COLO829 (cell line): ENCODE results near the gene FRMPD2.
"Not testable (repeated sequence)": the region's sequence is repeated elsewhere in the genome, so short reads cannot be mapped to it uniquely, and the experiment has no call there.

ENCODE experiments used
- DNase-seq: peaks from one replicate; pipeline ENCODE4 v3.0.0; 2012; ENCODE audit warnings: low spot score

FRMPD2 gene

DNA sequence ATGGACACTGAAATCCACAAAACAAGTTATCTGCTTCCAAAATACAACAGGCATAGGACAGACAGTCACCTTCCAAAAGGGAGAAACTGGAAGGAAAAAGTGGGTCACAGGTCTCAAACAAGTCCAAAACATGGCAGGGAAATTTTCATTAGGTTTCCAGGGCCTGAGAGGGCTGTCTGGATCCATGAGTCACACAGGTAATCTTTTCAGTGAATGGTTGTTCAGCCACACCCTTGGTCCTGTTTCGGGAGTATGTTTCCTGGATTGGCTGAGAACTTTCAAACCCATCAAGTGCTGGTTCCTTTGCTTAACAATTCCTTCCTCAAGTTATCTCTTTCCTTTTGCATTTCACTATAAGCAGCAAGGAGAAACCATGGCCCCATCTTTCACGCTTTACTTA lies 145.5 kb downstream of the FRMPD2 start:
- not testable (repeated sequence) for DNase-seq

- not testable (repeated sequence) for DNase-seq
These were observed 148.2 kb downstream of the FRMPD2 start for GRCh38 chr10:48126251-48126650.

DNA sequence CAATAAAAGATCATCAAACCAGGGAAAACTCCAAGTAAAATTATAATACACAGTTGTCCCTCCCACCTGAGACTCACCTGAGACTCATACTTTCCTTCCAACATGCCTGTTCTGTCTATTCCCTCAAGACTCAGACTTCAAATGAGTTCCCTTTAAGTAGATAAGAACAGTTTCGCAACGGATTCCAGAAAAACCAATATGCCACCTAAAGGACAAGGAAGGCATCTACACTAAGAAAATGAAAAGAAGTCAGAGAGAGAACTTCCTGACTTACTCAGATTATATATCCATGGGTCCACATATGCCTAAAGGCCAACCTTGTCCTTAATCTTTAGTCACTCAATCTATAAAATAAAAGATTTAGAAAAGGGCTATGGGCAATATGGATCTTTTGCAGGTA lies 148.9 kb downstream of the FRMPD2 start:
- DNase-seq: not testable (repeated sequence)

DNA sequence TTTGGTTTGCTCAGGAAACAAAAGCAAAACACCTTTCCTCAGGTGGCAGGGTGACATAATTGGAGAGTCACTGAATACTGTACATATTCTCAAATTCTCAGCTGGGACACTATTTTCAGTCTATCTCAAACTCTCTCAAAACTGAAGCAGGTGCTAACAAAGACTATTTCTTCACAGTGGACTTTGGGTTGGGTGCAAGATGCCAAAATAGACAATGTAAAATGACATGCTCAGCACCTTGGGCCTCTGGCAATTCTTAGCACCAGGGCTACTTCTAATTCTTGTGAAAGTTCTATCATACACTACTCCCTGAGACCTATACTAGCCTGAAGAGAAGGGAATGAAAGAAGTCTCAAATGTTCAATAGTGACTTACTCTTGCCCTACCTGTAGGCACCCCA lies 151.9 kb downstream of the FRMPD2 start:
- DNase-seq: not testable (repeated sequence)

DNA sequence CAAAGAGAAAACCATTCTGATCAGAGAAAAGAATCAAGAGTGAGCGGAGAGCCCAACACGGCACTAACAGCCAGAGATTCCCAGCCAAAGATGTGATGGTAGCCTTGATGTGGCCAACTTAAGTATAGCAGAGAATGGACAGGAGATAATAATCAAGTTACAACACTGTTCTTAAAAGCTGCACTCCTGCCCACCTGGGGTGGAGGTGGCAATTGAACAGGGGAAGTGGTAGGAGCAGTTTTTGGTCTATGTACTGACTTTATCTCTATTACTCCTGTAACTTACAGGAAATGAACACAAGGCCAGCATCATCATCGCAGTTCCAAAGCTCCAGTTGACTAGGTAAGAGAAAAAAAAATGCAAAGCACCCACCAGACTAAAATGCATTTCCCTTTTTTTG lies 164.2 kb downstream of the FRMPD2 start:
- not testable (repeated sequence) for DNase-seq
